ENCODE data around the gene UTP25. TPM values are rescaled to one million over a fixed set of nuclear protein-coding genes. Genes with fewer than 3 reads are reported as not detected.

Gene UTP25
- total and polyA plus RNA-seq, 11 donors, result 0.76 to 5.5 (median 3.5) TPM

DNA sequence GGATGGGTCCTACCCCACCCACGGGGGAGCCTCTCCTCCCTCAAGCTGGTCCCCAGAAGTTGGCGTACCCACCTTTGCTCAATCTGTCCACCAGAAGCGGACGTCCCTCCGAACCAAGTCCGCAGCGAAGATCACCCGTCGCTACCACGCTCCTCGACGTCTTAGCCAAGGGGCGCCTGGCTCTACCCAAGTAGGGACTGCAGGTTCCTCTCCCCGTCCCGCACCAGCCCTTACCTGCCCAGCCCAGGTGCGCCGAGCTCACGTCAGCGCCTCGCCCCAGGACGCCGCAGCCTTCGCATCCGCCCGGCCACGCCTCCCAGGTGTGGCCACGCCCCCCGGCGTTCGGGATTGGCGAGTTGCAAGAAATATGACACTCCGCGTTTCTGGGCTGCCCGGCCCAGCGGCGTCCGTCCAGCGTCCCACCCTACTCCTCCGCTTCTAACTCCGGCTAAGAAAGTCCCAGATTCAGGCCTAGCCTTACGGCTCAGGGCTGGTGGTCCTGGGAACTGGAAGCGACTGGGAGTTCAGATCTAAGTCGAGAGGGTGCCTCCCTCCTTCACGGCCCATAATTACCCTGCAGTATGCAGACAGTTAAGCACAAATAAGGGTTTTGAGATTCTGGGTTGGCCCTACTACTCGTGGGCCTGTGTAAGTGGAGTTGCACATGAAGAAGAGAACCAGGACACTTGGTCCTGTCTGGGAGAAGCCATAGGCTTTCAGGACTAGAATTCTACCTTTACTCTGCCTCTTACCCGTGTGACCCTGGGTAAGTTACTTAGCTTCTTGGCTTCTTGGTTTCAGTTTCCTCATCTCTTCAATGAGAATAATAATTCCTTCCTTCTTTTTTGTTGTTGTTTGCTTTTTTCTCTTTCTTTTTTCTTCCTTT, 21.7 kb upstream of the UTP25 start, which contains the start of gene IRF6:
TSS of gene IRF6 (minus strand) at position 268 of the 886 bp plus-strand sequence. CDS start 4,729 bp downstream, outside the sequence.
- WGBS, 4 donors, result 25 to 47% (median 37%) methylated on average over 41 to 46 of the region's 46 CpGs
- peak in 1 of 2 donors; percentile 18 for TF ChIP-seq POLR2A (IDR thresholded peaks at IDR 0.05)
- TF ChIP-seq, protein P1, sequence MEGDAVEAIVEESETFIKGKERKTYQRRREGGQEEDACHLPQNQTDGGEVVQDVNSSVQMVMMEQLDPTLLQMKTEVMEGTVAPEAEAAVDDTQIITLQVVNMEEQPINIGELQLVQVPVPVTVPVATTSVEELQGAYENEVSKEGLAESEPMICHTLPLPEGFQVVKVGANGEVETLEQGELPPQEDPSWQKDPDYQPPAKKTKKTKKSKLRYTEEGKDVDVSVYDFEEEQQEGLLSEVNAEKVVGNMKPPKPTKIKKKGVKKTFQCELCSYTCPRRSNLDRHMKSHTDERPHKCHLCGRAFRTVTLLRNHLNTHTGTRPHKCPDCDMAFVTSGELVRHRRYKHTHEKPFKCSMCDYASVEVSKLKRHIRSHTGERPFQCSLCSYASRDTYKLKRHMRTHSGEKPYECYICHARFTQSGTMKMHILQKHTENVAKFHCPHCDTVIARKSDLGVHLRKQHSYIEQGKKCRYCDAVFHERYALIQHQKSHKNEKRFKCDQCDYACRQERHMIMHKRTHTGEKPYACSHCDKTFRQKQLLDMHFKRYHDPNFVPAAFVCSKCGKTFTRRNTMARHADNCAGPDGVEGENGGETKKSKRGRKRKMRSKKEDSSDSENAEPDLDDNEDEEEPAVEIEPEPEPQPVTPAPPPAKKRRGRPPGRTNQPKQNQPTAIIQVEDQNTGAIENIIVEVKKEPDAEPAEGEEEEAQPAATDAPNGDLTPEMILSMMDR (IDR thresholded peaks at IDR 0.05), result no peak

GRCh38 chr1:209807509-209807908, 20.3 kb upstream of the UTP25 start:
- no peak overlapping the region for H3K4me3 ChIP-seq
- H3K9me3 ChIP-seq, result no peaks in the 10 kb centered on the region
- intact Hi-C loops (cut with DNase I), result no loop called here
- H3K36me3 ChIP-seq, result no peaks in the 10 kb centered on the region
- 75 to 80% (median 76%) methylated on average over 4 of the region's 4 CpGs for WGBS, 4 donors
- peak overlapping the region in 5 of 12 donors; percentile 13 to 80 (median 70) for H3K27ac ChIP-seq
- H3K4me1 ChIP-seq, result peaks cover 0 to 30% (median 12%) of the 10 kb centered on the region in 12 donors
- ATAC-seq (no peak), DNase-seq (no peak)
- H3K27me3 ChIP-seq, result no peaks in the 10 kb centered on the region
- TF ChIP-seq, protein P1 (IDR thresholded peaks at IDR 0.05), result no peak
- TF ChIP-seq POLR2A (IDR thresholded peaks at IDR 0.05), result no peak

More for the DNA sequence above, 21.7 kb upstream of the UTP25 start, which contains the start of gene IRF6:
- ATAC-seq (peak; percentile 12 to 73 (median 66)), DNase-seq (peak; percentile 57 to 79 (median 76))
- Histone ChIP-seq H3K27ac (peak within 1 kb of the TSS in 6 of 12 donors; percentile 11 to 64 (median 54)), H3K27me3 (no peaks in the 10 kb centered on the region), H3K4me3 (peak within 1 kb of the TSS in 10 of 12 donors; percentile 3 to 57 (median 34)), H3K36me3 (no peaks in the 10 kb centered on the region), H3K4me1 (peaks cover 0 to 44% (median 26%) of the 10 kb centered on the region in 12 donors), H3K9me3 (no peaks in the 10 kb centered on the region)
- intact Hi-C loops (cut with DNase I), result no loop called here

- peak overlapping the region in 9 of 12 donors; percentile 34 to 80 (median 63) for H3K27ac ChIP-seq
Observed at GRCh38 chr1:209808059-209808581, 19.7 kb upstream of the UTP25 start.

More at GRCh38 chr1:209808059-209808581, 19.7 kb upstream of the UTP25 start:
- Histone ChIP-seq H3K9me3 (no peaks in the 10 kb centered on the region), H3K36me3 (no peaks in the 10 kb centered on the region), H3K27me3 (no peaks in the 10 kb centered on the region), H3K4me3 (no peak overlapping the region), H3K4me1 (peaks cover 0 to 28% (median 9%) of the 10 kb centered on the region in 12 donors)
- peak; percentile 71 to 89 (median 77) for DNase-seq
- intact Hi-C loops (cut with DNase I), result no loop called here
- peak; percentile 91 to 95 (median 92) for ATAC-seq
- TF ChIP-seq POLR2A (IDR thresholded peaks at IDR 0.05), result no peak
- TF ChIP-seq, protein P1 (IDR thresholded peaks at IDR 0.05), result no peak
